Activated T-helper 1 cell treated with anti-CD3 and anti-CD28 coated beads, Interleukin-2, amount 50 U/mL, for 16 hours (primary cell): ENCODE results near the gene PCDHA5.
"Not testable (repeated sequence)": the region's sequence is repeated elsewhere in the genome, so short reads cannot be mapped to it uniquely, and the experiment has no call there.

Experiments used
- DNase-seq, 2 donors: peaks; one replicate each; pipeline ENCODE4 v3.0.0-alpha.2; 2020; ENCODE audit warnings: low read depth in 1 of 2, low spot score in 1 of 2

PCDHA5 gene

GRCh38 chr5:140822969-140823368 lies 1.6 kb downstream of the PCDHA5 start:
- not testable (repeated sequence) for DNase-seq

GRCh38 chr5:140823475-140823874 lies 2.1 kb downstream of the PCDHA5 start:
- DNase-seq = no peak

GRCh38 chr5:140827704-140828361 lies 6.4 kb downstream of the PCDHA5 start, which contains the start of gene PCDHA6:
Gene PCDHA6, plus strand, starts transcription at chr5:140827960. Its CDS starts 132 bp downstream, at chr5:140828092.
- no peak for DNase-seq

GRCh38 chr5:140828362-140828737 lies 6.9 kb downstream of the PCDHA5 start:
- DNase-seq = no peak

GRCh38 chr5:140829511-140830501 lies 8.4 kb downstream of the PCDHA5 start:
- DNase-seq = not testable (repeated sequence)

GRCh38 chr5:140833993-140834392 lies 12.6 kb downstream of the PCDHA5 start, which contains the start of gene PCDHA7:
Gene PCDHA7, plus strand, starts transcription at chr5:140834269. Its CDS starts 115 bp downstream, at chr5:140834384.
- no peak for DNase-seq

GRCh38 chr5:140834439-140835008 lies 13.1 kb downstream of the PCDHA5 start:
- DNase-seq = not testable (repeated sequence)

GRCh38 chr5:140835622-140836510 lies 14.5 kb downstream of the PCDHA5 start:
- no peak for DNase-seq

- no peak for DNase-seq
Measured at GRCh38 chr5:140840978-140841962, 19.9 kb downstream of the PCDHA5 start, which contains the start of gene PCDHA8. Gene PCDHA8, plus strand, starts transcription at chr5:140841187. Its CDS starts 135 bp downstream, at chr5:140841322.

- DNase-seq = no peak
Measured at GRCh38 chr5:140842798-140843733, 21.7 kb downstream of the PCDHA5 start.

GRCh38 chr5:140848139-140849102 lies 27.0 kb downstream of the PCDHA5 start, which contains the start of gene PCDHA9:
Gene PCDHA9, plus strand, starts transcription at chr5:140848382. Its CDS starts 114 bp downstream, at chr5:140848496.
- DNase-seq = not testable (repeated sequence)

- DNase-seq = not testable (repeated sequence)
Measured at GRCh38 chr5:140849831-140850634, 28.6 kb downstream of the PCDHA5 start.

- no peak for DNase-seq
Measured at GRCh38 chr5:140855772-140856674, 34.6 kb downstream of the PCDHA5 start, which contains the start of gene PCDHA10. Gene PCDHA10, plus strand, starts transcription at chr5:140855897. Its CDS starts 152 bp downstream, at chr5:140856049.

GRCh38 chr5:140857177-140857986 lies 36.0 kb downstream of the PCDHA5 start:
- no peak for DNase-seq
